ENCODE results near the gene UPK3A.

The UPK3A gene

GRCh38 chr22:45329530-45329936 is 44.8 kb downstream of the UPK3A start:
- no peak for TF ChIP-seq CTCF (IDR thresholded peaks at IDR 0.05; ENCODE audit: insufficient read depth, low read length, missing control alignments)
- POLR2A ChIA-PET: no interaction called here
- H3K4me3 ChIP-seq (ENCODE audit: low read depth, low read length): no peak overlapping the region
- CTCF ChIA-PET: interaction anchor here (0.6 kb wide), 1 partner anchor 12 kb away, joined by 3 read pairs; no protein-coding TSS in a partner anchor
- no peak for DNase-seq (ENCODE audit: low read depth, low spot score)

- ChIA-PET POLR2A (no interaction called here), CTCF (no interaction called here)
- no peak overlapping the region for H3K4me3 ChIP-seq (ENCODE audit: low read depth, low read length)
- no peak for DNase-seq (ENCODE audit: low read depth, low spot score)
- TF ChIP-seq CTCF (IDR thresholded peaks at IDR 0.05; ENCODE audit: insufficient read depth, low read length, missing control alignments): no peak
Measured at GRCh38 chr22:45330548-45330947, 45.8 kb downstream of the UPK3A start.

DNA sequence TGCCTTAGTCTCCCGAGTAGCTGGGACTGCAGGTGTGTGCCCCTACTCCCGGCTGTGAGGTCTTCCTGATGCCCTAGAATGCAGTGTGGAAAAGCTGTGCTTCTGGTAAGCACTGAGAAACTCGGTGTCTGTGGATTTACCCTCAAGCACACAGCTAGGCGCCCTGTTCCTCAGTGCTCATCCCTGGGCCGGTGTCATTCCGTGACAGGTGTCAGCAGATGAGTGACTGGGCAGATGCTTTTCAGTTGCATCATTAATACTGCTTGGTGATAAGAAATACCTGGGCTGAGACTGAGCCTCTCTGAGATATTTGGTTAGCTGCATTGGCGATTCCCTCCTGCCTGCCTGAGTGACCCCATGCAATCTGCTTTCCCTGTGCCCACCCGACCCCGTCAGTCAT is 46.7 kb downstream of the UPK3A start:
- no peak for TF ChIP-seq CTCF (IDR thresholded peaks at IDR 0.05; ENCODE audit: insufficient read depth, low read length, missing control alignments)
- no peak overlapping the region for H3K4me3 ChIP-seq (ENCODE audit: low read depth, low read length)
- CTCF ChIA-PET: no interaction called here
- POLR2A ChIA-PET: no interaction called here
- DNase-seq (ENCODE audit: low read depth, low spot score): no peak

GRCh38 chr22:45332001-45332400 is 47.3 kb downstream of the UPK3A start:
- TF ChIP-seq CTCF (IDR thresholded peaks at IDR 0.05; ENCODE audit: insufficient read depth, low read length, missing control alignments): no peak
- CTCF ChIA-PET: no interaction called here
- POLR2A ChIA-PET: no interaction called here
- no peak overlapping the region for H3K4me3 ChIP-seq (ENCODE audit: low read depth, low read length)
- DNase-seq (ENCODE audit: low read depth, low spot score): no peak

GRCh38 chr22:45334068-45334467 is 49.3 kb downstream of the UPK3A start:
- ChIA-PET CTCF (interaction anchor here (1.0 to 1.3 kb wide), 2 partner anchors 9 to 12 kb away, joined by 3 to 4 read pairs; no protein-coding TSS in a partner anchor), POLR2A (no interaction called here)
- no peak overlapping the region for H3K4me3 ChIP-seq (ENCODE audit: low read depth, low read length)
- no peak for DNase-seq (ENCODE audit: low read depth, low spot score)
- no peak for TF ChIP-seq CTCF (IDR thresholded peaks at IDR 0.05; ENCODE audit: insufficient read depth, low read length, missing control alignments)

- no peak for DNase-seq (ENCODE audit: low read depth, low spot score)
- TF ChIP-seq CTCF (IDR thresholded peaks at IDR 0.05; ENCODE audit: insufficient read depth, low read length, missing control alignments): no peak
- ChIA-PET CTCF (interaction anchor here (1.0 to 1.3 kb wide), 3 partner anchors 9 to 17 kb away, joined by 3 to 4 read pairs (median 3); no protein-coding TSS in a partner anchor), POLR2A (no interaction called here)
- H3K4me3 ChIP-seq (ENCODE audit: low read depth, low read length): no peak overlapping the region
Measured at GRCh38 chr22:45334528-45334927, 49.8 kb downstream of the UPK3A start.

Measured in AG04449 (cell line).